ENCODE data around the gene EIF4EBP2.

DNA sequence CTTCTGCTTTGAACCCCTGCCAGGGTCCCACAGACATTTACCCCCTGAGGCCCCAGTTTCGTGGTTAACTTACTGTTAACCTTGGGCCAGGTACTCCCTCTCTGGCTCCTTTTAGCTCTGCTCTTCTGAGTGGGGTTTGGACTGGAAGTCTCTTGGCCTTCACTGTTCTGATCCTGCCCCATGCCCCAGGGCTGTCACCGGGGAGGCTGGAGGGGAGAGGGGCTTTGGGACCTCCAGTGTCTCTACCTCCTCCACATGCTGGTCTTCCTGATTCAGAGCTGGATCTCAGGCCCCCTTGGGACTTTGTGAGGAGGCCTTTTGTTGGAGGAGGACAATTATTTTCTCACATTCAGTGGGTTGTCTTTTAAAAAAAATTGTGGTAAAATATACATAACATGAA, 61.9 kb downstream of the EIF4EBP2 start:
- TF ChIP-seq, protein P1, sequence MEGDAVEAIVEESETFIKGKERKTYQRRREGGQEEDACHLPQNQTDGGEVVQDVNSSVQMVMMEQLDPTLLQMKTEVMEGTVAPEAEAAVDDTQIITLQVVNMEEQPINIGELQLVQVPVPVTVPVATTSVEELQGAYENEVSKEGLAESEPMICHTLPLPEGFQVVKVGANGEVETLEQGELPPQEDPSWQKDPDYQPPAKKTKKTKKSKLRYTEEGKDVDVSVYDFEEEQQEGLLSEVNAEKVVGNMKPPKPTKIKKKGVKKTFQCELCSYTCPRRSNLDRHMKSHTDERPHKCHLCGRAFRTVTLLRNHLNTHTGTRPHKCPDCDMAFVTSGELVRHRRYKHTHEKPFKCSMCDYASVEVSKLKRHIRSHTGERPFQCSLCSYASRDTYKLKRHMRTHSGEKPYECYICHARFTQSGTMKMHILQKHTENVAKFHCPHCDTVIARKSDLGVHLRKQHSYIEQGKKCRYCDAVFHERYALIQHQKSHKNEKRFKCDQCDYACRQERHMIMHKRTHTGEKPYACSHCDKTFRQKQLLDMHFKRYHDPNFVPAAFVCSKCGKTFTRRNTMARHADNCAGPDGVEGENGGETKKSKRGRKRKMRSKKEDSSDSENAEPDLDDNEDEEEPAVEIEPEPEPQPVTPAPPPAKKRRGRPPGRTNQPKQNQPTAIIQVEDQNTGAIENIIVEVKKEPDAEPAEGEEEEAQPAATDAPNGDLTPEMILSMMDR (IDR thresholded peaks at IDR 0.05) = no peak
- TF ChIP-seq POLR2A (IDR thresholded peaks at IDR 0.05) (no peak), EP300 (IDR thresholded peaks at IDR 0.05) (no peak)
